ENCODE measurements around the gene TM2D3. TPM values are rescaled to one million over a fixed set of nuclear protein-coding genes. Genes with fewer than 3 reads are reported as not detected.
A peak's percentile ranks its signal among the peaks of the same experiment; 100 is the strongest.
"Not testable (repeated sequence)": the region's sequence is repeated elsewhere in the genome, so short reads cannot be mapped to it uniquely, and the experiment has no call there.

Gene TM2D3
- total and polyA plus RNA-seq, 2 donors = 52.0 to 57.0 TPM

- Histone ChIP-seq H3K27ac (ENCODE audit: low read depth) (no peak overlapping the region), H3K36me3 (ENCODE audit: insufficient read depth) (no peaks in the 10 kb centered on the region), H3K4me1 (ENCODE audit: insufficient read depth) (no peaks in the 10 kb centered on the region), H3K4me3 (ENCODE audit: low read depth, low read length) (no peak overlapping the region)
- WGBS = 86% methylated on average over 5 of the region's 5 CpGs
- no peak for DNase-seq (ENCODE audit: extremely low spot score)
Observed at GRCh38 chr15:101675015-101675414, 22.8 kb upstream of the TM2D3 start.

GRCh38 chr15:101672298-101672697 is 20.1 kb upstream of the TM2D3 start:
- H3K27ac ChIP-seq (ENCODE audit: low read depth) = no peak overlapping the region
- no peak overlapping the region for H3K4me3 ChIP-seq (ENCODE audit: low read depth, low read length)
- 68% methylated on average over 9 of the region's 9 CpGs for WGBS
- H3K4me1 ChIP-seq (ENCODE audit: insufficient read depth) = no peaks in the 10 kb centered on the region
- no peak for DNase-seq (ENCODE audit: extremely low spot score)
- H3K36me3 ChIP-seq (ENCODE audit: insufficient read depth) = no peaks in the 10 kb centered on the region

- WGBS = 93% methylated on average over 3 of the region's 3 CpGs
- no peaks in the 10 kb centered on the region for H3K4me1 ChIP-seq (ENCODE audit: insufficient read depth)
- no peaks in the 10 kb centered on the region for H3K36me3 ChIP-seq (ENCODE audit: insufficient read depth)
- no peak for DNase-seq (ENCODE audit: extremely low spot score)
- no peak overlapping the region for H3K4me3 ChIP-seq (ENCODE audit: low read depth, low read length)
- no peak overlapping the region for H3K27ac ChIP-seq (ENCODE audit: low read depth)
Observed at GRCh38 chr15:101669744-101670143, 17.6 kb upstream of the TM2D3 start.

GRCh38 chr15:101667881-101668280 is 15.7 kb upstream of the TM2D3 start:
- no peaks in the 10 kb centered on the region for H3K4me1 ChIP-seq (ENCODE audit: insufficient read depth)
- 94% methylated on average over 1 of the region's 1 CpG for WGBS
- H3K27ac ChIP-seq (ENCODE audit: low read depth) = no peak overlapping the region
- H3K4me3 ChIP-seq (ENCODE audit: low read depth, low read length) = no peak overlapping the region
- no peaks in the 10 kb centered on the region for H3K36me3 ChIP-seq (ENCODE audit: insufficient read depth)
- DNase-seq (ENCODE audit: extremely low spot score) = no peak

- no peak for DNase-seq (ENCODE audit: extremely low spot score)
Observed at GRCh38 chr15:101664303-101664913, 12.2 kb upstream of the TM2D3 start.

GRCh38 chr15:101662203-101662602 is 10.0 kb upstream of the TM2D3 start:
- Histone ChIP-seq H3K4me3 (ENCODE audit: low read depth, low read length) (no peak overlapping the region), H3K4me1 (ENCODE audit: insufficient read depth) (no peaks in the 10 kb centered on the region), H3K27ac (ENCODE audit: low read depth) (no peak overlapping the region), H3K36me3 (ENCODE audit: insufficient read depth) (no peaks in the 10 kb centered on the region)
- no peak for DNase-seq (ENCODE audit: extremely low spot score)
- 99% methylated on average over 1 of the region's 1 CpG for WGBS

More at GRCh38 chr15:101664303-101664913, 12.2 kb upstream of the TM2D3 start:
- no peaks in the 10 kb centered on the region for H3K36me3 ChIP-seq (ENCODE audit: insufficient read depth)
- 81% methylated on average over 9 of the region's 9 CpGs for WGBS
- H3K4me3 ChIP-seq (ENCODE audit: low read depth, low read length) = no peak overlapping the region
- no peak overlapping the region for H3K27ac ChIP-seq (ENCODE audit: low read depth)
- H3K4me1 ChIP-seq (ENCODE audit: insufficient read depth) = no peaks in the 10 kb centered on the region

GRCh38 chr15:101660005-101660404 is 7.8 kb upstream of the TM2D3 start:
- WGBS = 98% methylated on average over 2 of the region's 2 CpGs
- no peaks in the 10 kb centered on the region for H3K36me3 ChIP-seq (ENCODE audit: insufficient read depth)
- no peaks in the 10 kb centered on the region for H3K4me1 ChIP-seq (ENCODE audit: insufficient read depth)
- H3K27ac ChIP-seq (ENCODE audit: low read depth) = no peak overlapping the region
- H3K4me3 ChIP-seq (ENCODE audit: low read depth, low read length) = no peak overlapping the region
- DNase-seq (ENCODE audit: extremely low spot score) = no peak

GRCh38 chr15:101657968-101658784 is 6.0 kb upstream of the TM2D3 start:
- H3K4me3 ChIP-seq (ENCODE audit: low read depth, low read length) = no peak overlapping the region
- WGBS = 79% methylated on average over 9 of the region's 9 CpGs
- H3K4me1 ChIP-seq (ENCODE audit: insufficient read depth) = no peaks in the 10 kb centered on the region
- no peak for DNase-seq (ENCODE audit: extremely low spot score)
- H3K27ac ChIP-seq (ENCODE audit: low read depth) = no peak overlapping the region
- no peaks in the 10 kb centered on the region for H3K36me3 ChIP-seq (ENCODE audit: insufficient read depth)

- Histone ChIP-seq H3K4me1 (ENCODE audit: insufficient read depth) (no peaks in the 10 kb centered on the region), H3K27ac (ENCODE audit: low read depth) (no peak overlapping the region), H3K4me3 (ENCODE audit: low read depth, low read length) (no peak overlapping the region), H3K36me3 (ENCODE audit: insufficient read depth) (no peaks in the 10 kb centered on the region)
- no peak for DNase-seq (ENCODE audit: extremely low spot score)
- WGBS = 88% methylated on average over 10 of the region's 10 CpGs
Observed at GRCh38 chr15:101657171-101657570, 5.0 kb upstream of the TM2D3 start.

GRCh38 chr15:101654624-101655337 is 2.6 kb upstream of the TM2D3 start:
- not testable (repeated sequence) for H3K4me1 ChIP-seq (ENCODE audit: insufficient read depth); DNase-seq (ENCODE audit: extremely low spot score); H3K4me3 ChIP-seq (ENCODE audit: low read depth, low read length); H3K36me3 ChIP-seq (ENCODE audit: insufficient read depth); H3K27ac ChIP-seq (ENCODE audit: low read depth)
- WGBS = 81% methylated on average over 10 of the region's 10 CpGs

- Histone ChIP-seq H3K4me1 (ENCODE audit: insufficient read depth) (no peaks in the 10 kb centered on the region), H3K27ac (ENCODE audit: low read depth) (no peak overlapping the region), H3K4me3 (ENCODE audit: low read depth, low read length) (no peak overlapping the region), H3K36me3 (ENCODE audit: insufficient read depth) (peaks cover 3% of the 10 kb centered on the region)
- no peak for DNase-seq (ENCODE audit: extremely low spot score)
- WGBS = 74% methylated on average over 8 of the region's 8 CpGs
Observed at GRCh38 chr15:101654171-101654570, 2.0 kb upstream of the TM2D3 start.

- peaks cover 3% of the 10 kb centered on the region for H3K36me3 ChIP-seq (ENCODE audit: insufficient read depth)
- peak overlapping the region; percentile 88 for H3K4me3 ChIP-seq (ENCODE audit: low read depth, low read length)
- H3K4me1 ChIP-seq (ENCODE audit: insufficient read depth) = no peaks in the 10 kb centered on the region
- 31% methylated on average over 42 of the region's 42 CpGs for whole genome bisulfite sequencing
- peak overlapping the region; percentile 96 for H3K27ac ChIP-seq (ENCODE audit: low read depth)
- DNase-seq (ENCODE audit: extremely low spot score) = no peak
Observed at GRCh38 chr15:101652786-101653430, 727 bp upstream of the TM2D3 start.

- under 1% methylated on average over 32 of the region's 32 CpGs for WGBS
- Histone ChIP-seq H3K4me3 (ENCODE audit: low read depth, low read length) (peak overlapping the region; percentile 88), H3K4me1 (ENCODE audit: insufficient read depth) (no peaks in the 10 kb centered on the region), H3K27ac (ENCODE audit: low read depth) (peak overlapping the region; percentile 96), H3K36me3 (ENCODE audit: insufficient read depth) (peaks cover 3% of the 10 kb centered on the region)
- no peak for DNase-seq (ENCODE audit: extremely low spot score)
Observed at GRCh38 chr15:101651554-101652097, 555 bp downstream of the TM2D3 start.

All from urinary bladder (tissue), 4 donors.